DOHH2 (cell line): Measurements from ENCODE around the gene REXO1.

Experiments used
- CTCF ChIP-seq: fragments of 200-600 bp; sonication (generic); IDR thresholded peaks from one replicate; pipeline ENCODE4 v1.5.1; 2014; ENCODE audit warnings: antibody characterized with exemption, mild to moderate bottlenecking, low read depth, low read length; ENCODE audit not compliant: poor library complexity, severe bottlenecking
- EZH2phosphoT487 ChIP-seq: fragments of 200-600 bp; sonication (generic); IDR thresholded peaks from 2 replicates; pipeline ENCODE4 v1.6.1; 2017; ENCODE audit warnings: borderline replicate concordance, mild to moderate bottlenecking, antibody characterized with exemption, low read length, moderate library complexity, mixed read lengths

DNA sequence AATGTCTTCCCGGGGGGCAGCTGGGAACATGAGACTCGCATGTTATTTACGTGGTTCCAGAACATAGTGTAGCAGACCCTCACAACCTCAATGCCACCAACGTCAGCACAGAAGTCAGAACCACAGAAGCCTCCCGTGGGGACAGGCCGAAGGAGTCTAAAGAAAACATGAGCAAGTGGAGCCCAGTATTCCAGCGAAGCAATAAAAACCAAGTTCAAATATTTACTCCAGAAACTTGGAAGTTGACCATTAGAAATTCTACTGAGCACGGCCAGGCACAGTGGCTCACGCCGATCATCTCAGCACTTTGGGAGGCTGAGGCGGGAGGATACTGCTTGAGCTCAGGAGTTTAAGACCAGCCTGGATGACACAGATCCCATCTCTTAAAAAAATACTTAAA lies 18.3 kb downstream of the REXO1 start:
- TF ChIP-seq CTCF (no peak), EZH2phosphoT487 (no peak)
